Stimulated activated CD4-positive, alpha-beta T cell treated with anti-CD3 and anti-CD28 coated beads, Interleukin-4, amount 100 ng/mL, for 48 hours (primary cell): Measurements from ENCODE around the gene ALCAM.

Experiments used
- DNase-seq, 2 donors: peaks; one replicate each; pipeline ENCODE4 v3.0.0-alpha.2; 2020; ENCODE audit warnings: low read depth in 2 of 2

ALCAM gene

GRCh38 chr3:105356396-105356795 lies 10.3 kb upstream of the ALCAM start:
- no peak for DNase-seq

GRCh38 chr3:105356988-105357387 lies 9.7 kb upstream of the ALCAM start:
- DNase-seq, result no peak

GRCh38 chr3:105359098-105359762 lies 7.5 kb upstream of the ALCAM start:
- no peak for DNase-seq

GRCh38 chr3:105360003-105360402 lies 6.7 kb upstream of the ALCAM start:
- DNase-seq, result no peak

GRCh38 chr3:105362021-105362665 lies 4.6 kb upstream of the ALCAM start:
- no peak for DNase-seq

- DNase-seq, result no peak
Measured at GRCh38 chr3:105364128-105364527, 2.6 kb upstream of the ALCAM start.

GRCh38 chr3:105365081-105365390 lies 1.7 kb upstream of the ALCAM start:
- no peak for DNase-seq

- DNase-seq, result no peak
Measured at GRCh38 chr3:105365391-105366325, 1.1 kb upstream of the ALCAM start.

GRCh38 chr3:105367063-105367405 lies 325 bp downstream of the ALCAM start:
- DNase-seq, result peak; percentile 11 to 20

- DNase-seq, result peak; percentile 74 to 87
Measured at GRCh38 chr3:105367406-105368213, 901 bp downstream of the ALCAM start.

GRCh38 chr3:105368566-105369499 lies 2.1 kb downstream of the ALCAM start:
- DNase-seq, result peak; percentile 63 to 68

GRCh38 chr3:105369500-105370371 lies 3.0 kb downstream of the ALCAM start:
- DNase-seq, result peak in 1 of 2 donors; percentile 13

GRCh38 chr3:105373383-105373782 lies 6.7 kb downstream of the ALCAM start:
- DNase-seq, result no peak

GRCh38 chr3:105375750-105376511 lies 9.2 kb downstream of the ALCAM start:
- DNase-seq, result no peak

GRCh38 chr3:105377716-105378115 lies 11.0 kb downstream of the ALCAM start:
- no peak for DNase-seq

- DNase-seq, result no peak
Measured at GRCh38 chr3:105385179-105385578, 18.5 kb downstream of the ALCAM start.

GRCh38 chr3:105385819-105386508 lies 19.3 kb downstream of the ALCAM start:
- DNase-seq, result no peak

GRCh38 chr3:105387122-105387751 lies 20.5 kb downstream of the ALCAM start:
- no peak for DNase-seq
